WTC11 (cell line): ENCODE results near the gene ERFL. TPM values are rescaled to one million over a fixed set of nuclear protein-coding genes. Genes with fewer than 3 reads are reported as not detected.
A peak's percentile ranks its signal among the peaks of the same experiment; 100 is the strongest.

Experiments
- ATAC-seq: fragments of 200-7000 bp; cut with Tn5 transposase; 2 replicates; pipeline ENCODE4 v1.10.0; 2021; ENCODE audit warnings: mild to moderate bottlenecking, moderate library complexity
- CTCF ChIA-PET: fragments of 300-600 bp; sonication (Branson Sonifier 250); formaldehyde crosslinking; loops from one replicate; lab custom pipeline; 2021; ENCODE audit warnings: antibody characterized with exemption; lab: Charles Lee
- POLR2A ChIA-PET: fragments of 350-600 bp; sonication (Branson Sonifier 250); formaldehyde crosslinking; loops from one replicate; lab custom pipeline; 2021; ENCODE audit warnings: antibody characterized with exemption; lab: Charles Lee
- DNase-seq: peaks from one replicate; pipeline ENCODE4 v3.0.0; 2021; ENCODE audit warnings: low spot score
- H3K27ac Mint-ChIP-seq: 2 replicates; pipeline ENCODE4 v1.8.0; 2021; ENCODE audit warnings: mixed read lengths
- H3K27me3 Mint-ChIP-seq: 2 replicates; pipeline ENCODE4 v1.8.0; 2021; ENCODE audit warnings: low read depth, mild to moderate bottlenecking, moderate library complexity, mixed read lengths
- H3K36me3 Mint-ChIP-seq: 2 replicates; pipeline ENCODE4 v1.8.0; 2021; ENCODE audit warnings: mixed read lengths
- H3K4me1 Mint-ChIP-seq: 2 replicates; pipeline ENCODE4 v1.8.0; 2022; ENCODE audit warnings: mixed read lengths
- H3K4me3 Mint-ChIP-seq: 2 replicates; pipeline ENCODE4 v1.8.0; 2021; ENCODE audit warnings: mild to moderate bottlenecking, moderate library complexity, mixed read lengths
- H3K9me3 Mint-ChIP-seq: 2 replicates; pipeline ENCODE4 v1.8.0; 2021; ENCODE audit warnings: mixed read lengths
- AFF4 ChIP-seq: sonication (generic); formaldehyde crosslinking; IDR thresholded peaks from 2 replicates; pipeline ENCODE4 v1.8.1; 2023; ENCODE audit warnings: mild to moderate bottlenecking, missing genetic modification reagents, borderline replicate concordance
- ATF1 ChIP-seq: sonication (generic); formaldehyde crosslinking; IDR thresholded peaks from 2 replicates; pipeline ENCODE4 v1.8.1; 2023; ENCODE audit warnings: mild to moderate bottlenecking, moderate library complexity, missing genetic modification reagents
- ATF2 ChIP-seq: sonication (generic); formaldehyde crosslinking; IDR thresholded peaks from 2 replicates; pipeline ENCODE4 v1.8.1; 2022; ENCODE audit warnings: low read depth, missing genetic modification reagents, borderline replicate concordance
- CREM ChIP-seq: sonication (generic); formaldehyde crosslinking; IDR thresholded peaks from 2 replicates; pipeline ENCODE4 v1.8.1; 2022; ENCODE audit warnings: mild to moderate bottlenecking, missing genetic modification reagents, moderate library complexity
- CTCF ChIP-seq: fragments of 200-600 bp; IDR thresholded peaks from 2 replicates; pipeline ENCODE4 v1.8.0; 2022; ENCODE audit warnings: antibody characterized with exemption
- GRHL2 ChIP-seq: fragments of 250-450 bp; sonication (Bioruptor Pico); IDR thresholded peaks from 2 replicates; pipeline ENCODE4 v1.8.0; 2022; ENCODE audit warnings: mild to moderate bottlenecking, moderate library complexity; ENCODE audit not compliant: insufficient replicate concordance, severe bottlenecking
- GTF2I ChIP-seq: fragments of 250-450 bp; sonication (Bioruptor Pico); conservative IDR thresholded peaks from 2 replicates; pipeline ENCODE4 v1.4.0; 2021; ENCODE audit warnings: mild to moderate bottlenecking
- HMGA2 ChIP-seq: fragments of 250-450 bp; sonication (Bioruptor Pico); IDR thresholded peaks from 2 replicates; pipeline ENCODE4 v1.4.0; 2021; ENCODE audit warnings: mild to moderate bottlenecking, moderate library complexity
- NFYB ChIP-seq: sonication (generic); formaldehyde crosslinking; conservative IDR thresholded peaks from 2 replicates; pipeline ENCODE4 v1.8.0; 2022; ENCODE audit warnings: low read depth, missing genetic modification reagents
- SMAD4 ChIP-seq: sonication (generic); formaldehyde crosslinking; IDR thresholded peaks from 2 replicates; pipeline ENCODE4 v1.8.0; 2022; ENCODE audit warnings: mild to moderate bottlenecking, missing genetic modification reagents
- TEAD1 ChIP-seq: sonication (generic); formaldehyde crosslinking; IDR thresholded peaks from 2 replicates; pipeline ENCODE4 v1.8.0; 2022; ENCODE audit warnings: mild to moderate bottlenecking, missing genetic modification reagents
- TP53 ChIP-seq: sonication (generic); formaldehyde crosslinking; IDR thresholded peaks from 2 replicates; pipeline ENCODE4 v1.8.1; 2023; ENCODE audit warnings: mild to moderate bottlenecking, missing genetic modification reagents
- ZBTB21 ChIP-seq: sonication (generic); formaldehyde crosslinking; IDR thresholded peaks from 2 replicates; pipeline ENCODE4 v1.8.1; 2023; ENCODE audit warnings: mild to moderate bottlenecking, missing genetic modification reagents, borderline replicate concordance
- ZNF423 ChIP-seq: fragments of 250-450 bp; sonication (Bioruptor Pico); IDR thresholded peaks from 2 replicates; pipeline ENCODE4 v2.1.2; 2022; ENCODE audit warnings: mild to moderate bottlenecking, moderate library complexity
- total RNA-seq: library from RNA; stranded (reverse); gene quantifications from 3 replicates; pipeline ENCODE4 v1.2.3, GENCODE V29; 2021
- TF ChIP-seq, protein P1 (sequence below): sonication (generic); formaldehyde crosslinking; IDR thresholded peaks from 2 replicates; pipeline ENCODE4 v1.8.1; 2022; ENCODE audit warnings: missing genetic modification reagents, borderline replicate concordance
- TF ChIP-seq, protein P2 (sequence below): sonication (generic); formaldehyde crosslinking; IDR thresholded peaks from 2 replicates; pipeline ENCODE4 v1.8.0; 2022; ENCODE audit warnings: mild to moderate bottlenecking, missing genetic modification reagents
- TF ChIP-seq, protein P3 (sequence below): sonication (generic); formaldehyde crosslinking; IDR thresholded peaks from 2 replicates; pipeline ENCODE4 v1.8.1; 2023; ENCODE audit warnings: mild to moderate bottlenecking, missing genetic modification reagents

The ERFL gene
- total RNA-seq, 1 experiment from 2014 or later: 0.31 TPM

- peaks cover 83% of the 10 kb centered on the region for H3K27me3 Mint-ChIP-seq
- peaks cover 36% of the 10 kb centered on the region for H3K4me1 Mint-ChIP-seq
- TF ChIP-seq, protein P1, sequence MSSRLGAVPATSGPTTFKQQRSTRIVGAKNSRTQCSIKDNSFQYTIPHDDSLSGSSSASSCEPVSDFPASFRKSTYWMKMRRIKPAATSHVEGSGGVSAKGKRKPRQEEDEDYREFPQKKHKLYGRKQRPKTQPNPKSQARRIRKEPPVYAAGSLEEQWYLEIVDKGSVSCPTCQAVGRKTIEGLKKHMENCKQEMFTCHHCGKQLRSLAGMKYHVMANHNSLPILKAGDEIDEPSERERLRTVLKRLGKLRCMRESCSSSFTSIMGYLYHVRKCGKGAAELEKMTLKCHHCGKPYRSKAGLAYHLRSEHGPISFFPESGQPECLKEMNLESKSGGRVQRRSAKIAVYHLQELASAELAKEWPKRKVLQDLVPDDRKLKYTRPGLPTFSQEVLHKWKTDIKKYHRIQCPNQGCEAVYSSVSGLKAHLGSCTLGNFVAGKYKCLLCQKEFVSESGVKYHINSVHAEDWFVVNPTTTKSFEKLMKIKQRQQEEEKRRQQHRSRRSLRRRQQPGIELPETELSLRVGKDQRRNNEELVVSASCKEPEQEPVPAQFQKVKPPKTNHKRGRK (CRISPR knock-in tag): no peak
- TF ChIP-seq CREM: no peak
- no peak for TF ChIP-seq NFYB (CRISPR knock-in tag)
- no peak for TF ChIP-seq TEAD1 (CRISPR knock-in tag)
- no peak for TF ChIP-seq AFF4 (CRISPR knock-in tag)
- no peak for TF ChIP-seq SMAD4 (CRISPR knock-in tag)
- no peak for TF ChIP-seq ZNF423 (CRISPR knock-in tag)
- TF ChIP-seq GRHL2: no peak
- TF ChIP-seq ATF1 (CRISPR knock-in tag): no peak
- TF ChIP-seq HMGA2 (CRISPR knock-in tag): no peak
- TF ChIP-seq TP53 (CRISPR knock-in tag): no peak
- TF ChIP-seq, protein P2, sequence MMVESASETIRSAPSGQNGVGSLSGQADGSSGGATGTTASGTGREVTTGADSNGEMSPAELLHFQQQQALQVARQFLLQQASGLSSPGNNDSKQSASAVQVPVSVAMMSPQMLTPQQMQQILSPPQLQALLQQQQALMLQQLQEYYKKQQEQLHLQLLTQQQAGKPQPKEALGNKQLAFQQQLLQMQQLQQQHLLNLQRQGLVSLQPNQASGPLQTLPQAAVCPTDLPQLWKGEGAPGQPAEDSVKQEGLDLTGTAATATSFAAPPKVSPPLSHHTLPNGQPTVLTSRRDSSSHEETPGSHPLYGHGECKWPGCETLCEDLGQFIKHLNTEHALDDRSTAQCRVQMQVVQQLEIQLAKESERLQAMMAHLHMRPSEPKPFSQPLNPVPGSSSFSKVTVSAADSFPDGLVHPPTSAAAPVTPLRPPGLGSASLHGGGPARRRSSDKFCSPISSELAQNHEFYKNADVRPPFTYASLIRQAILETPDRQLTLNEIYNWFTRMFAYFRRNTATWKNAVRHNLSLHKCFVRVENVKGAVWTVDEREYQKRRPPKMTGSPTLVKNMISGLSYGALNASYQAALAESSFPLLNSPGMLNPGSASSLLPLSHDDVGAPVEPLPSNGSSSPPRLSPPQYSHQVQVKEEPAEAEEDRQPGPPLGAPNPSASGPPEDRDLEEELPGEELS: no peak
- H3K4me3 Mint-ChIP-seq: no peak overlapping the region
- H3K9me3 Mint-ChIP-seq: no peaks in the 10 kb centered on the region
- ATAC-seq: no peak
- no peaks in the 10 kb centered on the region for H3K36me3 Mint-ChIP-seq
- DNase-seq: no peak
- POLR2A ChIA-PET: no interaction called here
- CTCF ChIA-PET: interaction anchor here (1.1 to 4.7 kb wide), 4 partner anchors 26 to 59 kb away, joined by 3 to 34 read pairs (median 8); partner anchors contain the start of gene RABAC1
- no peak overlapping the region for H3K27ac Mint-ChIP-seq
Observed at GRCh38 chr19:41932259-41932719, 4.0 kb upstream of the ERFL start.

DNA sequence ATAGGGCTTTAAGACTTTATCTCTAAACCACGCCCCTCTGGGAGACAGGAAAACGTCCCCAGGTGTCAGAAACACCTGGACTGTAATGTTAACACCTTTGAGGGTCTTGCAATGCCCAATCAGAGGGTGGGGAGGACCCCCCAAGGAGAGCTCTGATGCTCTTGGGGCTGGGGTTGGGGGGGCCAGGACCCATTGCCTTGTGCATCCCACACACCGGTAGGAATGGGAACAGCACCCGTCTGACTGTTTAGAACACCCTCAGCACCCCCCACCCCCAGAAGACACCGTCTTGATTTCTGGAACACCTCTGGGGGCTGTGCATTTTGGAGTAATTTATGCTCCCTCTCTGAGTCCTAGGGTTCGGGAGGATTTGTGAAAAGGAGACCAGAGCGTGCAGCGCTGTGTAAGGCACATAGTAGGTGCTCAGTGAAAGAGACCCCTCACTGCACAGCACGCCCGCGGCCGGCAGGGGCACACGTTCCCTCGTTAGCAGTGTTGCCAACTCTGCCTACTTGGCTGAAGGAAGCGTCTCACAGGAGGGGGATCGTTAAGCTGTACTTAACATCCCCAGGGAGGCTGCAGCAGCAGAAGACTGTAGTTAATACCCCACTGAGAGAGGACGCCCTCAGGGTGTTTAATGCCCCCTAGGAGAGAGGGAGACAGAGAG, 2.8 kb upstream of the ERFL start:
- CTCF ChIA-PET: interaction anchor here (0.6 to 4.7 kb wide), 21 partner anchors 9 to 392 kb away, joined by 3 to 34 read pairs (median 4); partner anchors contain the start of genes RABAC1 and RPS19
- Mint-ChIP-seq H3K27ac (no peak overlapping the region), H3K27me3 (peaks cover 72% of the 10 kb centered on the region), H3K4me1 (peaks cover 36% of the 10 kb centered on the region), H3K4me3 (no peak overlapping the region; the same call in 1 of the 2 replicates), H3K9me3 (no peaks in the 10 kb centered on the region)
- TF ChIP-seq GTF2I (CRISPR knock-in tag) (peak; percentile 96), ZNF423 (CRISPR knock-in tag) (peak; percentile 99), ATF2 (CRISPR knock-in tag) (no peak), HMGA2 (CRISPR knock-in tag) (no peak), CTCF (peak; percentile 48), TEAD1 (CRISPR knock-in tag) (0 out of 2 replicates have a peak, but pooled peaks have one; percentile 42), ZBTB21 (CRISPR knock-in tag) (no peak)
- TF ChIP-seq, protein P3, sequence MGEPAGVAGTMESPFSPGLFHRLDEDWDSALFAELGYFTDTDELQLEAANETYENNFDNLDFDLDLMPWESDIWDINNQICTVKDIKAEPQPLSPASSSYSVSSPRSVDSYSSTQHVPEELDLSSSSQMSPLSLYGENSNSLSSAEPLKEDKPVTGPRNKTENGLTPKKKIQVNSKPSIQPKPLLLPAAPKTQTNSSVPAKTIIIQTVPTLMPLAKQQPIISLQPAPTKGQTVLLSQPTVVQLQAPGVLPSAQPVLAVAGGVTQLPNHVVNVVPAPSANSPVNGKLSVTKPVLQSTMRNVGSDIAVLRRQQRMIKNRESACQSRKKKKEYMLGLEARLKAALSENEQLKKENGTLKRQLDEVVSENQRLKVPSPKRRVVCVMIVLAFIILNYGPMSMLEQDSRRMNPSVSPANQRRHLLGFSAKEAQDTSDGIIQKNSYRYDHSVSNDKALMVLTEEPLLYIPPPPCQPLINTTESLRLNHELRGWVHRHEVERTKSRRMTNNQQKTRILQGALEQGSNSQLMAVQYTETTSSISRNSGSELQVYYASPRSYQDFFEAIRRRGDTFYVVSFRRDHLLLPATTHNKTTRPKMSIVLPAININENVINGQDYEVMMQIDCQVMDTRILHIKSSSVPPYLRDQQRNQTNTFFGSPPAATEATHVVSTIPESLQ (CRISPR knock-in tag): no peak
- TF ChIP-seq, all 79 proteins: peak for 4
- POLR2A ChIA-PET: no interaction called here
- no peaks in the 10 kb centered on the region for H3K36me3 Mint-ChIP-seq
- DNase-seq (peak; percentile 76), ATAC-seq (peak; percentile 62)
